NT2/D1 (cell line): ENCODE measurements around the gene ASIC2.

ENCODE experiments used
- DNase-seq: peaks from one replicate; pipeline ENCODE4 v3.0.0-alpha.2; 2011; ENCODE audit warnings: low read depth, low spot score
- H3K27me3 ChIP-seq: 2 replicates; pipeline ENCODE4 v1.6.0; 2011; ENCODE audit warnings: mild to moderate bottlenecking; ENCODE audit not compliant: insufficient read length, insufficient read depth
- H3K36me3 ChIP-seq: 2 replicates; pipeline ENCODE4 v1.6.1; 2011; ENCODE audit warnings: mild to moderate bottlenecking, low read length, mixed read lengths; ENCODE audit not compliant: insufficient read depth, insufficient read length
- H3K4me1 ChIP-seq: 2 replicates; pipeline ENCODE4 v1.5.1; 2011; ENCODE audit not compliant: insufficient read depth, insufficient read length
- H3K4me3 ChIP-seq: 2 replicates; pipeline ENCODE4 v1.5.1; 2011; ENCODE audit warnings: low read depth; ENCODE audit not compliant: insufficient read length
- H3K9ac ChIP-seq: 2 replicates; pipeline ENCODE4 v1.6.0; 2011; ENCODE audit warnings: low read depth; ENCODE audit not compliant: insufficient read length
- H3K9me3 ChIP-seq: 2 replicates; pipeline ENCODE4 v1.5.1; 2011; ENCODE audit warnings: mild to moderate bottlenecking, low read length; ENCODE audit not compliant: insufficient read depth
- SUZ12 ChIP-seq: IDR thresholded peaks from 2 replicates; pipeline ENCODE4 v1.6.1; 2011; ENCODE audit not compliant: insufficient read length, insufficient read depth; ENCODE audit errors: extremely low read depth
- YY1 ChIP-seq: IDR thresholded peaks from 2 replicates; pipeline ENCODE4 v1.6.1; 2011; ENCODE audit not compliant: insufficient read length, insufficient read depth
- ZNF274 ChIP-seq: IDR thresholded peaks from 2 replicates; pipeline ENCODE4 v1.6.1; 2011; ENCODE audit warnings: mild to moderate bottlenecking, low read depth, low read length

The ASIC2 gene

DNA sequence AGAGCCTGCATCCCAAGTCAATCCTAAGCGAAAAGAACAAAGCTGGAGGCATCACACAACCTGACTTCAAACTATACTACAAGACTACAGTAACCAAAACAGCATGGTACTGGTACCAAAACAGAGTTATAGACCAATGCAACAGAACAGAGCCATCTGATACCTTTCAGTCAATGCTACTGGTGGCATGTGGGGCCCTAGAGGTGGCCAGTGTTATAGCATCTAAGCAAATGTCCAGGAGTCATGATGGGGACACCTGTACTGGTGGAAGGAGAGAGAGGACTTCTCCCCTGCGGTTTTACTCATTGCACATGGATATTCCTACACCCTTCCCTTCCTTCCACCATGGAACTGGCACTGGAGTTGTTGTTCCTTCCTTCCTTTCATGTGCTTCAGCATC is 6.0 kb upstream of the ASIC2 start:
- H3K4me3 ChIP-seq, result no peak overlapping the region
- TF ChIP-seq ZNF274 (no peak), YY1 (no peak), SUZ12 (no peak)
- H3K4me1 ChIP-seq, result no peaks in the 10 kb centered on the region
- H3K27me3 ChIP-seq, result peaks cover 15% of the 10 kb centered on the region
- no peaks in the 10 kb centered on the region for H3K36me3 ChIP-seq
- H3K9me3 ChIP-seq, result no peaks in the 10 kb centered on the region
- no peak overlapping the region for H3K9ac ChIP-seq
- no peak for DNase-seq

GRCh38 chr17:33297643-33298042 is 4.5 kb upstream of the ASIC2 start:
- Histone ChIP-seq H3K9me3 (no peaks in the 10 kb centered on the region), H3K4me3 (no peak overlapping the region), H3K36me3 (no peaks in the 10 kb centered on the region), H3K9ac (no peak overlapping the region), H3K4me1 (no peaks in the 10 kb centered on the region), H3K27me3 (peaks cover 29% of the 10 kb centered on the region)
- TF ChIP-seq SUZ12 (no peak), YY1 (no peak), ZNF274 (no peak)
- DNase-seq, result no peak

GRCh38 chr17:33294994-33295393 is 1.9 kb upstream of the ASIC2 start:
- TF ChIP-seq ZNF274 (no peak), YY1 (no peak), SUZ12 (no peak)
- Histone ChIP-seq H3K4me1 (peaks cover 6% of the 10 kb centered on the region), H3K27me3 (peaks cover 47% of the 10 kb centered on the region), H3K4me3 (no peak overlapping the region), H3K9ac (no peak overlapping the region), H3K9me3 (no peaks in the 10 kb centered on the region), H3K36me3 (no peaks in the 10 kb centered on the region)
- DNase-seq, result no peak

DNA sequence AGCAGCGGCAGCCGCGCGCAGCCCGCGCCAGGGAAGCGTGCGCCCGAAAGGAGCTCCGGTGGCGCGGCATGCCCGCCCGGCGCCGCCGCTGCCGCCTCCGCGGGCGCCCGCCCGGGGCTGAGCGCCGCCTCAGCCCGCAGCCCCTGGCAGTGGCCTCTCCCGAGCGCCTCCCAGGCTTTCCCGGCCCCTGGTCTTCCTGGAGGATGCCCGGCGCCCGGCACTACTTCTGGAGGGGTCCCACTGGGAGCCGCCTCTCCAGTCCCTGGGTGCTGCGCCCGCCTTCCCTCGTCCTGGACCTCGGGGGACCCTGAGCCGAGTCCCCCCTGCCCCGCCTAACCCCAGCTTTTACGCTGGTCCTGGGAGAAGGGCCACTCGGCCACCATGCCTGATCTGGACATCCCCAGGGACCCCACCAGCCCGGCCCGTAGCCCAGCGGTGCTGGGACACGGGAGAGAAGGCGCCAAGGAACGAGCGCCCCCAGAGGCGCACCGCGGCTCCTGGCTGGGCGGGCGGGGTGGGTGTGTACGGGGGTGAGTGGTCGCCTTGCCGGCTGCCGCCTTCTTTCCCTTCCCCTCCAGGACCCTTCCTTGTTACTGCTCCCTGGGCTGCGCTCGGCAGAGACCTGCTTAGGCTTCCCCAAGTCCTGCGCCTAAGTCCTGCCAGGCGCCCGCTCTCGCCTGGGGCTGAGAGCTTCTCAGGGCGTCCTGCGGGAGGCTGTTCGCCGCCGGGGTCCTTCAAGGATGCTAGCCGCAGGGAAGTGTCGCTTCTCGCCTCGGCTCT is 704 bp downstream of the ASIC2 start:
- peak; percentile 30 for DNase-seq
- no peaks in the 10 kb centered on the region for H3K9me3 ChIP-seq
- TF ChIP-seq SUZ12 (no peak), ZNF274 (no peak), YY1 (no peak)
- H3K36me3 ChIP-seq, result no peaks in the 10 kb centered on the region
- H3K9ac ChIP-seq, result peak overlapping the region; percentile 61
- peaks cover 6% of the 10 kb centered on the region for H3K4me1 ChIP-seq
- H3K27me3 ChIP-seq, result peaks cover 47% of the 10 kb centered on the region
- peak overlapping the region; percentile 62 for H3K4me3 ChIP-seq

DNA sequence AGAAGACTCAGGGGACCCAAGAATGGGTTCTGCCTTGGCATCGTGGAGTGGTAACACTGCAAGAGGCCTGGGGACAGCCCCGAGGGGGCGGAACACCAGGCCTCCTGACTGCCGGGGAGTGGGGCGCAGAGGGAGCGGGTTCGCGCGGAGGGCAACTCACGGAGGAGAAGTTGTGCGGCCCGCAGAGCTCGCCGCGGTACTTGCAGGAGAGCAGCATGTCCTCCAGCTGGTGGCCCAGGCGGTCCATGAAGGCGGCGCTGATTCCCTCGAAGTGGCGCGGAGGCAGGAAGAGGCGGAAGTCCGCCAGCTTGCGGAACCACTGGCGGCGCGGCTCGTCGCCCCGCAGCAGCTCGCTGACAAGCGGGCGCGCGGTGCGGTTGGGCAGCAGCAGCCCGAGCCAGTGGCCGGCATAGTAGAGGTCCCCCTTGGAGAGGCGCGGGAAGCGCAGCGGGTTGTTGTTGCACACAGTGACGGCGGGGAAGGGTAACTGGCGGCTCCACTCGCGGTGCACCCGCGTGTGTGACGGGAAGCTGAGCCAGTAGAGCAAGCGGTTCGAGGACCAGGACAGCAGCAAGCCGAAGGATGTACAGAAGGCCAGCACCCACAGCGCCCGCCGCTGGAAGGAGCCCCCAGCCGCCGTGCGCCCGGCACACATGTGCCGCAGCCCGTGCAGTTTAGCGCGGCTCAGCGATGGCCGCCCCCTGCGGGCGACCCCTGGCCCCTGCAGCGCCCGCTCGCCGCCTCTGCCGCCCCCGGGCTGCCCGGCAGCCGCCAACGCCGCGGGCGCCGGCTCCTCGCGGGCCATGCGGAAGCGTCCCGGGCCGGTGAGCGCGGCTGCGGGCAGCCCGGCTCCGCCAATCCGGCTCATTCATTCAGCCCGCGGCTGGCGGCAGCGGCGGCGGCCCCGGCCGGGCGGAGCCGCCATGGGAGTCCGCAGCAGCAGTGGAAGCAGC is 1.6 kb downstream of the ASIC2 start:
- Histone ChIP-seq H3K4me3 (peak overlapping the region; percentile 62), H3K9me3 (no peaks in the 10 kb centered on the region), H3K4me1 (peaks cover 6% of the 10 kb centered on the region), H3K9ac (peak overlapping the region; percentile 76), H3K36me3 (no peaks in the 10 kb centered on the region), H3K27me3 (peaks cover 47% of the 10 kb centered on the region)
- TF ChIP-seq YY1 (no peak), SUZ12 (no peak), ZNF274 (no peak)
- DNase-seq, result peak; percentile 16

DNA sequence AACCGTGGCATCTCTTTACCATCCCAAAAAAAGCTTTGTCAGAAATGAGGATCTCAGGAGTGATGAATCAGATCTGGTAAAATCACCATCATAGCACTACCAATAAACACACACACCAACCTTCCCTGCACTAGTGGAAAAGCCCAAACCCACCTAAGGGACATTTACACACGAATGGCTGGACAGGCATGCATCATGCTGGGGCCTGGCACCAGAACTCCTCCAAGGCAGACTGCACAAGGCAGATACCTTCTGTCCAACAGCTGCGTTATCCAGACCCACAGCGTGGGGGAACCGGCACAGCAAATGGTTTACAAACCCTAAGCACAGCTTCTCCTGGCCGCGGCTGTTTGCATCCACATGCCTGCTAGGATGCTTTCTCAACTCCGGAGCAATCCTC is 2.8 kb downstream of the ASIC2 start:
- Histone ChIP-seq H3K27me3 (peaks cover 44% of the 10 kb centered on the region), H3K36me3 (no peaks in the 10 kb centered on the region), H3K4me3 (no peak overlapping the region), H3K4me1 (peaks cover 6% of the 10 kb centered on the region), H3K9me3 (no peaks in the 10 kb centered on the region), H3K9ac (no peak overlapping the region)
- TF ChIP-seq YY1 (no peak), SUZ12 (no peak), ZNF274 (no peak)
- DNase-seq, result no peak

- Histone ChIP-seq H3K9ac (no peak overlapping the region), H3K4me1 (peaks cover 6% of the 10 kb centered on the region), H3K9me3 (no peaks in the 10 kb centered on the region), H3K4me3 (no peak overlapping the region), H3K27me3 (peaks cover 31% of the 10 kb centered on the region), H3K36me3 (no peaks in the 10 kb centered on the region)
- TF ChIP-seq ZNF274, result no peak
- TF ChIP-seq SUZ12, result no peak
- TF ChIP-seq YY1, result no peak
- no peak for DNase-seq
These were observed 4.1 kb downstream of the ASIC2 start for GRCh38 chr17:33288954-33289353.
